NCI-H748 (cell line): ENCODE data around the gene MAP6.

ENCODE experiments used
- DNase-seq: peaks from one replicate; lab custom pipeline; 2025; ENCODE audit not compliant: unreplicated experiment; lab: John Stamatoyannopoulos, UW

The MAP6 gene

GRCh38 chr11:75667255-75667830, 1.5 kb downstream of the MAP6 start:
- peak; percentile 79 for DNase-seq

- DNase-seq: no peak
These were observed 2.8 kb downstream of the MAP6 start for GRCh38 chr11:75665990-75666389.

GRCh38 chr11:75665126-75665525, 3.7 kb downstream of the MAP6 start:
- no peak for DNase-seq

- DNase-seq: no peak
These were observed 4.4 kb downstream of the MAP6 start for GRCh38 chr11:75664389-75664788.

GRCh38 chr11:75663808-75664207, 5.0 kb downstream of the MAP6 start:
- DNase-seq: no peak

GRCh38 chr11:75659836-75660235, 9.0 kb downstream of the MAP6 start:
- no peak for DNase-seq

- DNase-seq: no peak
These were observed 12.7 kb downstream of the MAP6 start for GRCh38 chr11:75656044-75656727.

- DNase-seq: no peak
These were observed 13.2 kb downstream of the MAP6 start for GRCh38 chr11:75655605-75656004.

GRCh38 chr11:75654314-75654713, 14.5 kb downstream of the MAP6 start:
- DNase-seq: no peak

GRCh38 chr11:75653532-75653931, 15.3 kb downstream of the MAP6 start:
- no peak for DNase-seq

GRCh38 chr11:75652936-75653335, 15.9 kb downstream of the MAP6 start:
- DNase-seq: no peak

- no peak for DNase-seq
These were observed 17.6 kb downstream of the MAP6 start for GRCh38 chr11:75651218-75651617.

GRCh38 chr11:75650167-75650723, 18.6 kb downstream of the MAP6 start:
- DNase-seq: no peak

GRCh38 chr11:75644946-75645345, 23.9 kb downstream of the MAP6 start:
- no peak for DNase-seq

- DNase-seq: no peak
These were observed 24.5 kb downstream of the MAP6 start for GRCh38 chr11:75644370-75644769.

GRCh38 chr11:75642402-75643113, 26.3 kb downstream of the MAP6 start:
- DNase-seq: no peak

- peak; percentile 97 for DNase-seq
These were observed 29.1 kb downstream of the MAP6 start for GRCh38 chr11:75639762-75640181.

GRCh38 chr11:75637998-75638397, 30.8 kb downstream of the MAP6 start:
- no peak for DNase-seq

GRCh38 chr11:75635066-75635862, 33.6 kb downstream of the MAP6 start:
- DNase-seq: peak; percentile 36

- DNase-seq: no peak
These were observed 35.3 kb downstream of the MAP6 start for GRCh38 chr11:75633409-75634066.

- DNase-seq: no peak
These were observed 35.9 kb downstream of the MAP6 start for GRCh38 chr11:75632962-75633361.
